ENCODE data around the gene CSNK1G1.
"Not testable (repeated sequence)": the region's sequence is repeated elsewhere in the genome, so short reads cannot be mapped to it uniquely, and the experiment has no call there.

The CSNK1G1 gene

GRCh38 chr15:64274341-64274950 lies 81.5 kb downstream of the CSNK1G1 start:
- Histone ChIP-seq H3K9me3 (replicated peaks; ENCODE audit: insufficient read depth, low read length) (no peaks in the 10 kb centered on the region), H3K27ac (ENCODE audit: low read length) (no peak overlapping the region), H2AFZ (ENCODE audit: low read length) (no peak overlapping the region), H3K9me2 (replicated peaks; ENCODE audit: insufficient read depth, low read length) (no peaks in the 10 kb centered on the region), H4K20me1 (ENCODE audit: insufficient read depth, low read length) (no peaks in the 10 kb centered on the region), H3F3A (ENCODE audit: insufficient read depth, low read length) (no peaks in the 10 kb centered on the region), H3K4me3 (ENCODE audit: low read length) (no peak overlapping the region), H3K36me3 (replicated peaks; ENCODE audit: insufficient read depth, low read length) (no peaks in the 10 kb centered on the region), H3K79me2 (ENCODE audit: low read length) (no peaks in the 10 kb centered on the region), H3K27me3 (replicated peaks; ENCODE audit: insufficient read depth, low read length) (no peaks in the 10 kb centered on the region), H3K4me2 (ENCODE audit: low read depth, low read length) (no peak overlapping the region), H3K4me1 (ENCODE audit: low read length) (no peaks in the 10 kb centered on the region), H3K9ac (ENCODE audit: low read length) (no peak overlapping the region)
- TF ChIP-seq EZH2 (optimal IDR thresholded peaks at IDR 0.05; ENCODE audit: low read depth, low read length) (no peak), EZH2phosphoT487 (IDR thresholded peaks at IDR 0.05; ENCODE audit: low read length) (no peak), CTCF (IDR thresholded peaks at IDR 0.05; ENCODE audit: low read length) (no peak)
- DNase-seq, result no peak

DNA sequence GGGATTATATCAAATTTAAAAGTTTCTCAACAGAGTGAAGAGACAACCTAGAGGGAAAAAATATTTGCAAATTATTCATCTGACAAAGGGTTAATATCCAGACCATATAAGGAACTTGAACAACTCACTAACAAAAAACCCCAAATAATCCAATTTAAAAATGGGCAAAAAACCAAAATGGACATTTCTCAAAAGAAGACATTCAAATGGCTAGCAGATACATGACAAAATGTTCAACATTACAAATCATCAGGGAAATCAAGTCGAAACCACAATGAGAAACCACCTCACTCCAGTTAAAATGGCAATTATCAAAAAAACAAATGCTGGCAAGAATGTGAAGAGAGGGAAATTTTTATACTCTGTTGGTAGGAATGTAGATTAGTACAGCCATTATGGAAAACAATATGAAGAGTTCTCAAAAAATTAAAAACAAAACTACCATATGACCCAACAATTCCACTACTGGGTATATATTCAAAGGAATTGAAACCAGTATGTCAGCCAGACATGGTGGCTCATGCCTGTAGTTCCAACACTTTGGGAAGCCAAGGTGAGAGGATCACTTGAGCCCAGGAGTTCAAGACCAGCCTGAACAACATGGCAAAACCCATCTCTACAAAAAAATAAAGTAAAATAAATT lies 88.5 kb downstream of the CSNK1G1 start:
- 0 out of 2 replicates have a peak, but pooled peaks cover 4% of the 10 kb centered on the region for H4K20me1 ChIP-seq (ENCODE audit: insufficient read depth, low read length)
- peaks cover 4% of the 10 kb centered on the region; the same call in 1 of the 2 replicates for H3K79me2 ChIP-seq (ENCODE audit: low read length)
- H3K9me2 ChIP-seq (replicated peaks; ENCODE audit: insufficient read depth, low read length), result no peaks in the 10 kb centered on the region
- H3K36me3 ChIP-seq (replicated peaks; ENCODE audit: insufficient read depth, low read length), result no peaks in the 10 kb centered on the region
- no peak overlapping the region for H3K4me3 ChIP-seq (ENCODE audit: low read length)
- no peak overlapping the region for H3K9ac ChIP-seq (ENCODE audit: low read length)
- TF ChIP-seq EZH2phosphoT487 (IDR thresholded peaks at IDR 0.05; ENCODE audit: low read length), result no peak
- TF ChIP-seq CTCF (IDR thresholded peaks at IDR 0.05; ENCODE audit: low read length), result no peak
- no peak for TF ChIP-seq EZH2 (optimal IDR thresholded peaks at IDR 0.05; ENCODE audit: low read depth, low read length)
- H2AFZ ChIP-seq (ENCODE audit: low read length), result no peak overlapping the region
- no peaks in the 10 kb centered on the region for H3K27me3 ChIP-seq (replicated peaks; ENCODE audit: insufficient read depth, low read length)
- H3F3A ChIP-seq (ENCODE audit: insufficient read depth, low read length), result no peaks in the 10 kb centered on the region
- H3K9me3 ChIP-seq (replicated peaks; ENCODE audit: insufficient read depth, low read length), result no peaks in the 10 kb centered on the region
- DNase-seq, result no peak
- H3K27ac ChIP-seq (ENCODE audit: low read length), result no peak overlapping the region
- H3K4me2 ChIP-seq (ENCODE audit: low read depth, low read length), result no peak overlapping the region
- H3K4me1 ChIP-seq (ENCODE audit: low read length), result peaks cover 10% of the 10 kb centered on the region

- not testable (repeated sequence) for H3K4me3 ChIP-seq (ENCODE audit: low read length); H2AFZ ChIP-seq (ENCODE audit: low read length); H3K9ac ChIP-seq (ENCODE audit: low read length); H3K4me1 ChIP-seq (ENCODE audit: low read length); H3K9me2 ChIP-seq (replicated peaks; ENCODE audit: insufficient read depth, low read length); H3K4me2 ChIP-seq (ENCODE audit: low read depth, low read length); DNase-seq; H4K20me1 ChIP-seq (ENCODE audit: insufficient read depth, low read length); H3K27me3 ChIP-seq (replicated peaks; ENCODE audit: insufficient read depth, low read length); H3F3A ChIP-seq (ENCODE audit: insufficient read depth, low read length); H3K36me3 ChIP-seq (replicated peaks; ENCODE audit: insufficient read depth, low read length); H3K79me2 ChIP-seq (ENCODE audit: low read length); H3K9me3 ChIP-seq (replicated peaks; ENCODE audit: insufficient read depth, low read length); H3K27ac ChIP-seq (ENCODE audit: low read length)
Measured at GRCh38 chr15:64265188-64265587, 90.8 kb downstream of the CSNK1G1 start.

GRCh38 chr15:64264502-64264901 lies 91.5 kb downstream of the CSNK1G1 start:
- H4K20me1 ChIP-seq (ENCODE audit: insufficient read depth, low read length), result 0 out of 2 replicates have a peak, but pooled peaks cover 4% of the 10 kb centered on the region
- H3K27ac ChIP-seq (ENCODE audit: low read length), result no peak overlapping the region
- no peak for TF ChIP-seq EZH2 (optimal IDR thresholded peaks at IDR 0.05; ENCODE audit: low read depth, low read length)
- DNase-seq, result no peak
- H3K36me3 ChIP-seq (replicated peaks; ENCODE audit: insufficient read depth, low read length), result no peaks in the 10 kb centered on the region
- H3K4me1 ChIP-seq (ENCODE audit: low read length), result peaks cover 10% of the 10 kb centered on the region
- peaks cover 9% of the 10 kb centered on the region; the same call in 1 of the 2 replicates for H3K79me2 ChIP-seq (ENCODE audit: low read length)
- no peaks in the 10 kb centered on the region for H3K9me3 ChIP-seq (replicated peaks; ENCODE audit: insufficient read depth, low read length)
- no peak overlapping the region for H3K4me2 ChIP-seq (ENCODE audit: low read depth, low read length)
- H3K9me2 ChIP-seq (replicated peaks; ENCODE audit: insufficient read depth, low read length), result no peaks in the 10 kb centered on the region
- H3K27me3 ChIP-seq (replicated peaks; ENCODE audit: insufficient read depth, low read length), result no peaks in the 10 kb centered on the region
- H2AFZ ChIP-seq (ENCODE audit: low read length), result no peak overlapping the region
- H3F3A ChIP-seq (ENCODE audit: insufficient read depth, low read length), result no peaks in the 10 kb centered on the region
- no peak overlapping the region for H3K4me3 ChIP-seq (ENCODE audit: low read length)
- H3K9ac ChIP-seq (ENCODE audit: low read length), result no peak overlapping the region
